LNCaP clone FGC (cell line): ENCODE measurements around the gene PDE11A.

Experiments used
- DNase-seq: peaks from one replicate; pipeline ENCODE4 v3.0.0-alpha.2; 2011; ENCODE audit warnings: low read depth
- H3K4me3 ChIP-seq: 2 replicates; pipeline ENCODE4 v1.5.1; 2011; ENCODE audit warnings: mild to moderate bottlenecking, low read depth, low read length, control low read depth
- TF ChIP-seq, protein P1 (sequence below): IDR thresholded peaks from 2 replicates; pipeline ENCODE4 v1.5.1; 2012; ENCODE audit warnings: mild to moderate bottlenecking; ENCODE audit not compliant: control insufficient read depth, insufficient read depth; ENCODE audit errors: extremely low read depth

PDE11A gene

DNA sequence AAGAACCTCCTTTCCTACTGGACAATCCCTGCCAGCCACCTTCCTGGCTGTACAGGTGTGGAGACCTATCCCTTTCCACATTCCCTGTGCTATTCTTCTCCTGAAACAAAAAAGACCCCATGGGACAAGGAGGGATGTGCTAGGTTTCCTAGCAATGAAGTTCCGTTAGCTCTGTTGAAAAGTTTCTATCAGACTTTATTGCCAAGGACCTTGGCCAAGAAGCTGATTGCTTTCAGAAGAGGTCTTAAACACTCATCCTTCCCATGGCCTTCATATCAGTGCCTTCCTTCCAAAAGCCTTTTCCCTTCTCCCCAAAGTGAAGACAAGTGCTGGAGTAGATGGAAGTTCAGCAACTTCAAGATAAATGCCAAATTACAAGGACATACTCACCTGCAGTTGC is 485.2 kb downstream of the PDE11A start:
- no peak overlapping the region for H3K4me3 ChIP-seq
- TF ChIP-seq, protein P1, sequence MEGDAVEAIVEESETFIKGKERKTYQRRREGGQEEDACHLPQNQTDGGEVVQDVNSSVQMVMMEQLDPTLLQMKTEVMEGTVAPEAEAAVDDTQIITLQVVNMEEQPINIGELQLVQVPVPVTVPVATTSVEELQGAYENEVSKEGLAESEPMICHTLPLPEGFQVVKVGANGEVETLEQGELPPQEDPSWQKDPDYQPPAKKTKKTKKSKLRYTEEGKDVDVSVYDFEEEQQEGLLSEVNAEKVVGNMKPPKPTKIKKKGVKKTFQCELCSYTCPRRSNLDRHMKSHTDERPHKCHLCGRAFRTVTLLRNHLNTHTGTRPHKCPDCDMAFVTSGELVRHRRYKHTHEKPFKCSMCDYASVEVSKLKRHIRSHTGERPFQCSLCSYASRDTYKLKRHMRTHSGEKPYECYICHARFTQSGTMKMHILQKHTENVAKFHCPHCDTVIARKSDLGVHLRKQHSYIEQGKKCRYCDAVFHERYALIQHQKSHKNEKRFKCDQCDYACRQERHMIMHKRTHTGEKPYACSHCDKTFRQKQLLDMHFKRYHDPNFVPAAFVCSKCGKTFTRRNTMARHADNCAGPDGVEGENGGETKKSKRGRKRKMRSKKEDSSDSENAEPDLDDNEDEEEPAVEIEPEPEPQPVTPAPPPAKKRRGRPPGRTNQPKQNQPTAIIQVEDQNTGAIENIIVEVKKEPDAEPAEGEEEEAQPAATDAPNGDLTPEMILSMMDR, result no peak
- DNase-seq, result no peak

DNA sequence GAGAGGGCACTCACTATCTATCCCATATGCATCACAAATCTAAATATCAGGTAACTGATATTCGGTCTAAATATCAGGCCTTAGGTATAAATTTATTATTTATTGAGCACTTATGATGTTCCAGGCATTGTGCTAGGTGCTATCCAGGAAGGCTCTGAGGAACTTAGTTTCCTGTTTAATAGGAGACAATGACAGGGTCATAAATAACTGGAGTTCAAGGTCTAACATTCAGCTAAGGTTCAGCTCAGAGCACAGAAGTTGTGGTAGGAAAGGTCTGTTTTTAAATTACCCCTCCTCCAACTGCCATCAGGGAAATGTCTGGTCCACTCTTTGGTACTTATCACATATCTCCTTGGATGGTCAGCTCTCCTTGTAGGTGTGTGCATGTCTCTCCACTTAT is 486.4 kb downstream of the PDE11A start:
- TF ChIP-seq, protein P1, result no peak
- H3K4me3 ChIP-seq, result no peak overlapping the region
- DNase-seq, result no peak

DNA sequence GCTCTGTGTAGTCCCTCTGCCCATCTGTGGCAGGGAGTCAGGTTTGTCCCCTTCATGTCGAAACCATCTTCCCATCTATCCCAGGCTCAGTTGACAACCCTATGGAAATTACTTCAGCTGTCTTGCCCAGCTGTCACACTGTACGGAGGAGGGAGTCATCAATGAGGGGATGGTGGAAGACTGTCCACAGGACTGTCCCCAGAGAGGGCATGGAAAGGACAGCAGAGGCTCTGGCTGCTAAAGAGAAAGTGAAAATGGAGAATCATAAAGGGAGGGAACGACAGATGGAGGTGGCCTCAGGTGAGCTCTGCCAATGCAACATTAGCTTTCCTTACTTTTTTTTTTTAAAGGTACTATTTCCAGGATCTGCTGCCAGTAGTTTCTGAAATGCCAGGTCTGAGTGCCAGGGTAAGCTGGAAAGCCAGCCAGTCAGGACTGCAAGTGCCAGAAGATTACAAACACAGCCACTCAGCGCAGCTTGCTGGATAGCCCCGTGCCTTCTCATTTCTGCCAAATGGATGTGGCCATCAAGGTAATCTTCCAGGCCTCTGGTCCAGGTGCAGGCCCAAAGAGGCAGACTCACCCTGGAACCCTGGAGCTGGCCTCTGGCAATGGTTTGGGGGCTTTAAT is 487.2 kb downstream of the PDE11A start:
- no peak overlapping the region for H3K4me3 ChIP-seq
- TF ChIP-seq, protein P1, result no peak
- peak; percentile 52 for DNase-seq

- no peak for DNase-seq
- H3K4me3 ChIP-seq, result no peak overlapping the region
- TF ChIP-seq, protein P1, result no peak
These were observed 488.4 kb downstream of the PDE11A start for GRCh38 chr2:177584030-177584692.

- no peak overlapping the region for H3K4me3 ChIP-seq
- no peak for DNase-seq
- TF ChIP-seq, protein P1, result no peak
These were observed 490.6 kb downstream of the PDE11A start for GRCh38 chr2:177582000-177582399.

DNA sequence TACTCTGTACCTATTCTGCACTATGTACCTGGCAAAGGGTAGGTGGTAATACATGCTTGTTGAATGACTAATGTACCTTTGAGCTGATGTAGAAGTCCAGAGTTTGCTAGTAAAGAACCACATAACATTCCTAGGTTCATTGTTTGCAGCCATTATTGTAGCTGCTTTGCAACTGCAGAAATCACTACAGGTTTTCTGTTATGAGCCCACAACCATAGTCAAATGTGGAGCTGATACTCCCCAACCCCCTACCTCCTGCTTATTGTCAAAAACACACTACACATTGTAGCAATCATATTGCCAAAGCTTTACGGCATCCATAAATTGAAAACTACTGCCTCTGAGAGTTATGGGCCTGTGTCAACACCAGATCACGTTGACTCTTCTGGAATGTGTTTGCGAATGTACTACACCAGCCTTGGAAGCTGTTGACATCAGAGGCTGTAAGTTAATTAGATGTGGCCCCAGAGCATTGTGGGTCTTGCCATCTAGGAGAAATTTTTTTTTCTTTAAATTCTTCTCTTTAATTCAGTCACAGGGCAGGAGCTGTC is 493.0 kb downstream of the PDE11A start:
- TF ChIP-seq, protein P1, result no peak
- no peak overlapping the region for H3K4me3 ChIP-seq
- DNase-seq, result no peak
